Measurements from ENCODE around the gene TLNRD1.

Gene TLNRD1

DNA sequence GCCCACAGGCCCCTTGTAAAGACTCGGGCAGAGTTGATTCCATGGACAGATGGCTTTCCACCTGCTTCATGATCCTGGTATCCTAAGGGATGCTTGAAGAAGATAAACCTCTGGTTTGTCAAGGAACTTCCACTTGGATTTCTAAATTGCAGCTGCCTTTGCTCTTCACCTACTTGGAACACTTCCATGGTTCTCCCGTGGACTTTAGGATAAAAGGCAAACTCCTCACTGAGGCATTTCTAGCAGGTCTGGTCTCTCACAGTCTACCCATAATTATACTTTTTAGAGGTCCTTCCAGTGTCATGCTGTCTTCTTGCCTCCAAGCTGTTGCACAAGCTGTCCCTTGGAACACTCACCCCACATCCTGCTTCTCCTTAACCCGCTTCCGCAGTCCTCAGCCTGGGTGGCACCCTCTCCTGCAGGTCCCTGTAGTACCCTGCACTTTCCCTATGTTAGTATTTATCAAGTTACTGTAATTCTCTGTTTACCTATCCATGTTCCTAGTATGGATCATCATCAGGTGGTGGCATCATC, 12.7 kb downstream of the TLNRD1 start:
- TF ChIP-seq CTCF (conservative IDR thresholded peaks at IDR 0.05), result no peak
- H3K27ac ChIP-seq, result no peak overlapping the region

- H3K27ac ChIP-seq, result no peak overlapping the region
- no peak for TF ChIP-seq CTCF (conservative IDR thresholded peaks at IDR 0.05)
These were observed 13.8 kb downstream of the TLNRD1 start for GRCh38 chr15:81014446-81015093.

DNA sequence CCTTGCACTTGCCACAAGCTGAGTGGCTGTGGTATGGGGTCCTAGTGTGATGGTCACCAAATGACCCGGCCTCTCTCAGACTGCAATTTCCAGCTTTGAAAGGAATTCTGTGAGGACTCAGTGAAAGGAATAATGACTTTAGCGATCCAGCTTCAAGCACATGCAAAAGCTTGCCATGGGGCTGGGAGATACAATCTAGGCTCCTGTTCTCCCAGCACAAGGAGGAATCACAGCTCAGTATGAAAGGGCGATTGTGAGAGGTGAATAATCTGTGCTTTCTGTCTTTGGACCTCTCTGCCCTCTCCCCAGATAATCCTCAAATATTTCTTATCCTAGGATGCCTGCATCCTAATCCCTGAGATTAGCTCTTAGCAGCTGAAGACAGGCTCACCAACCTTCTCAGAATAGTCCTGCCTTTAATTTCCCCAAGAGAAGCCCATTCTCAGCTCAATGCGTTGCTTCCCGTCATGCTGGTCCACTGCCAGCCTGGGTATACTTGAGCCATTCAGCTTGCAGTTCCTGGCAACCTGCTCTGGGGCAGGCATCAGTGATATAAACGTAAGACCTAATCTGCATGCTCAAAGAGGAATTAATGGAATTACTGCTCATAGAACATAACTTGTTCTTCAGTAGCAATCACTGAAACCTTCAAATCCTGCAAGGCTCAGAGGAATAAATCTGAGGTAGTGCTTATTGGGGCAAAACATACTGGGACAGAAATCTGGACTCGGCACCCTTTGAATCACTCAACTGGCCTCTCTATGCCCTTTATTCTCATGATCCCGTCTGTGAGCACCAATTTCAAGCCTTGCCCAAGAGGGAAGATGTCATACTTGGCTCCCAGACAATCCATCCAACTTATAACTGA, 15.1 kb downstream of the TLNRD1 start:
- H3K27ac ChIP-seq, result no peak overlapping the region
- no peak for TF ChIP-seq CTCF (conservative IDR thresholded peaks at IDR 0.05)

GRCh38 chr15:81016489-81017068, 15.9 kb downstream of the TLNRD1 start:
- no peak for TF ChIP-seq CTCF (conservative IDR thresholded peaks at IDR 0.05)
- no peak overlapping the region for H3K27ac ChIP-seq

GRCh38 chr15:81018197-81018596, 17.5 kb downstream of the TLNRD1 start:
- TF ChIP-seq CTCF (conservative IDR thresholded peaks at IDR 0.05), result no peak
- H3K27ac ChIP-seq, result no peak overlapping the region

DNA sequence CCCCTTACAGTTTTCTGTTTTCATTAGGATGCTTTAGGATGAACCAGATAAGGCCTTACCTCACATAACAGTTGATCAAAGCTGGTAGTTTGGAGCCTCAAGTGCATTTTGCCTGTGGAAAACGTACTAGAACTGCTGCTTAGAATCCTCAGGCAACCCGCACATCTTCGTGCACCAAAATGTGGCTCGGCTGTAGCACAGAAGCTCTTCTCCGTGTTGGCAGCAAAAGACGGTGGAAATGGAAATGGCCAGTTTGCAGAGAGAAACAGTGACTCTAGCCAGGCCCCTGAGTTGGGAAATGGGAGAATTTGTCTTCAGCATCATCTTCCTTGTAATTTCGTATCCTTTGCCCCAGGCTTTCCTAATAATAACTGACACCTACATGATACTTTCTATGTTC, 20.6 kb downstream of the TLNRD1 start:
- H3K27ac ChIP-seq, result no peak overlapping the region
- no peak for TF ChIP-seq CTCF (conservative IDR thresholded peaks at IDR 0.05)
